GM12891 (cell line): ENCODE results near the gene DCANP1.

Experiments
- DNase-seq: peaks from one replicate; pipeline ENCODE4 v3.0.0; 2011; ENCODE audit warnings: low spot score; ENCODE audit not compliant: insufficient read length
- FAIRE-seq: peaks from 2 replicates; lab custom pipeline; 2011; peaks lifted over from hg19 to GRCh38; lab: Jason Lieb, UNC
- PAX5 ChIP-seq: IDR thresholded peaks from 2 replicates; pipeline ENCODE4 v1.6.1; 2011; ENCODE audit warnings: low read length, moderate library complexity, mild to moderate bottlenecking; ENCODE audit not compliant: insufficient read depth, severe bottlenecking
- POLR2A ChIP-seq: IDR thresholded peaks from 2 replicates; pipeline ENCODE4 v1.6.1; 2011; ENCODE audit warnings: low read depth, low read length, control low read depth
- POLR2AphosphoS5 ChIP-seq: IDR thresholded peaks from 2 replicates; pipeline ENCODE4 v1.6.1; 2011; ENCODE audit warnings: low read depth, low read length, control low read depth
- POU2F2 ChIP-seq: IDR thresholded peaks from 2 replicates; pipeline ENCODE4 v1.6.1; 2011; ENCODE audit warnings: low read depth, mild to moderate bottlenecking, control low read depth, low read length, moderate library complexity
- SPI1 ChIP-seq: IDR thresholded peaks from 2 replicates; pipeline ENCODE4 v1.6.1; 2011; ENCODE audit warnings: low read depth, low read length, control low read depth
- TAF1 ChIP-seq: IDR thresholded peaks from 2 replicates; pipeline ENCODE4 v1.6.1; 2011; ENCODE audit warnings: low read depth, low read length, control low read depth

DCANP1 gene

GRCh38 chr5:135398160-135398854 lies 48.8 kb downstream of the DCANP1 start:
- DNase-seq (peak; percentile 24), FAIRE-seq (no peak)

GRCh38 chr5:135397084-135397483 lies 50.1 kb downstream of the DCANP1 start:
- FAIRE-seq (no peak), DNase-seq (no peak)
- TF ChIP-seq POU2F2 (no peak), POLR2AphosphoS5 (no peak), PAX5 (no peak), SPI1 (no peak), POLR2A (no peak)

More at GRCh38 chr5:135398160-135398854, 48.8 kb downstream of the DCANP1 start:
- TF ChIP-seq PAX5 (no peak), POLR2AphosphoS5 (no peak), TAF1 (no peak), SPI1 (no peak), POLR2A (no peak), POU2F2 (no peak)

DNA sequence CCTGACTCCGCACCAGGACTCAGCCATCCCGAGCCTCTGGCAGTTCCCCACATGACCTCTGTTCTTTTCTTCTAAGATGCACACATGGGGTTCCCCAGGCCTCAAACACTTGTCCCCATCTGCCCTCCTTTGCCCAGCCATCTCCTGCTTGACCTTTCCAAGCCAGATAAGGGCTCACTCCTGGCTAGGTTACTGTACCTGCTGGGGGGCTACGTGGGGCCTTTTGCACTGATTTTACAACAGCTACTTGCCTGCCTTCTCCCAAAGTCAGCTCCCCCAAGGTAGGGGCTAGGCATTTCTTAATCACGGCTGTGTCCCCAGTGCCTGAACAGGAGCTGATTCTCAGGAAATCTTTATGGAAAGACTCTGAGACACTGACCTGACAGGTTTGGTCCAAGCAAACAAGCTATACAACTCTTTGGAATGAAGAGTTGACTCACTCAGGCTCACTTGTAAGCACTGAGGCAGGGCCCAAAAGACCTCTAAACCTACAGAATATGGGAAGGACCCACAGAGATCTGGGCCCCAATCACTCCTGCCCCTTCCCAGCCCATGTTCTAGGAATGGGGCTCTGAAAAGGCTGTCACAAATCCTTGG lies 50.6 kb downstream of the DCANP1 start:
- TF ChIP-seq TAF1 (no peak), POU2F2 (no peak), PAX5 (no peak), POLR2AphosphoS5 (no peak), POLR2A (no peak), SPI1 (no peak)
- FAIRE-seq (no peak), DNase-seq (no peak)

DNA sequence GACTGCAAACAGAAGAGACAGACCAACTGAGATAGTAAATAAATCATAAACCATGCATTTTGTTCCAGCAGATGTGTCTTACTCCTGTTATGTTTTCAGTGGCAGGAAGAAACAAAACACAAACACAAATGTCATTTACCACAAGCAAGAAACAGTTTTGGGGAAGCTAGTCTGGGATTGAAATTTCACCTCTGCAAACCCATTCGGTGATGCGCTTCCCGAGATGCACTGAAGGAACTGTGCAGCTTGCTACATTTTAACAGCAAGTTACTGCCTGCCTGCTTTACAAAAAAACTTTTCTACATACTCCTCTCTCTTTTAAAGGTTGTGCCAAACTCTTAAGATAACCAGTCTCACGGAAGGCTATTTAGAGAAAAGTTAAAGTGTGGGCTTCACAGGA lies 51.3 kb downstream of the DCANP1 start:
- TF ChIP-seq POLR2A (no peak), POU2F2 (no peak), TAF1 (no peak), PAX5 (no peak), POLR2AphosphoS5 (no peak), SPI1 (no peak)
- FAIRE-seq: no peak
- no peak for DNase-seq

GRCh38 chr5:135395451-135395850 lies 51.7 kb downstream of the DCANP1 start:
- DNase-seq (no peak), FAIRE-seq (no peak)
- TF ChIP-seq PAX5 (no peak), POU2F2 (no peak), POLR2AphosphoS5 (no peak), POLR2A (no peak), SPI1 (no peak), TAF1 (no peak)
